Endometrial microvascular endothelial cells (primary cell): Measurements from ENCODE around the gene RING1. TPM values are rescaled to one million over a fixed set of nuclear protein-coding genes. Genes with fewer than 3 reads are reported as not detected.

Experiments
- in situ Hi-C: cut with HindIII; loops from 2 replicates; pipeline ENCODE4 v1.10.0; 2017; ENCODE audit warnings: low sequenced_read_pairs, low pct_unique_long_range_greater_than_20kb; ENCODE audit errors: inconsistent ontology term
- total RNA-seq: library from RNA; depleted of rRNA; stranded (reverse); fragments of >200 nt; gene quantifications from one replicate; pipeline ENCODE4 v1.2.3, GENCODE V29; 2015; ENCODE audit errors: inconsistent ontology term

Gene RING1
- total RNA-seq, 1 donor from 2014 or later: 9.3 TPM

- in situ Hi-C loops: no loop called here
Measured at GRCh38 chr6:33189625-33190448, 18.5 kb upstream of the RING1 start.

- in situ Hi-C loops: no loop called here
Measured at GRCh38 chr6:33190504-33191107, 17.7 kb upstream of the RING1 start.

- in situ Hi-C loops: no loop called here
Measured at GRCh38 chr6:33191383-33192104, 16.8 kb upstream of the RING1 start.

GRCh38 chr6:33192105-33192646 is 16.1 kb upstream of the RING1 start, which contains the start of gene COL11A2:
Gene COL11A2 (minus strand): TSS chr6:33192467. CDS start chr6:33192240, 227 bp downstream.
- in situ Hi-C loops: no loop called here

- in situ Hi-C loops: no loop called here
Measured at GRCh38 chr6:33192671-33193602, 15.4 kb upstream of the RING1 start.

GRCh38 chr6:33193619-33194018 is 14.7 kb upstream of the RING1 start:
- in situ Hi-C loops: no loop called here

GRCh38 chr6:33194431-33194979 is 13.8 kb upstream of the RING1 start:
- in situ Hi-C loops: no loop called here

GRCh38 chr6:33195304-33196165 is 12.8 kb upstream of the RING1 start:
- in situ Hi-C loops: no loop called here

- in situ Hi-C loops: no loop called here
Measured at GRCh38 chr6:33197431-33198048, 10.8 kb upstream of the RING1 start.

- in situ Hi-C loops: no loop called here
Measured at GRCh38 chr6:33198159-33198852, 10.0 kb upstream of the RING1 start.

- in situ Hi-C loops: no loop called here
Measured at GRCh38 chr6:33198853-33199436, 9.4 kb upstream of the RING1 start.

GRCh38 chr6:33199687-33200218 is 8.5 kb upstream of the RING1 start:
- in situ Hi-C loops: no loop called here

- in situ Hi-C loops: no loop called here
Measured at GRCh38 chr6:33200219-33201146, 7.8 kb upstream of the RING1 start, which contains the start of the genes RXRB and SLC39A7. Gene RXRB (minus strand): TSS chr6:33200665. CDS start chr6:33200476, 189 bp downstream. Gene SLC39A7 (plus strand): TSS chr6:33200867. CDS start chr6:33201246, 379 bp downstream.

- in situ Hi-C loops: no loop called here
Measured at GRCh38 chr6:33201147-33201545, 7.2 kb upstream of the RING1 start.

GRCh38 chr6:33201935-33202334 is 6.4 kb upstream of the RING1 start:
- in situ Hi-C loops: no loop called here
